Mesendoderm (in vitro differentiated cells): Measurements from ENCODE around the gene ZMAT2.

ENCODE experiments used
- DNase-seq: peaks from one replicate; pipeline ENCODE4 v3.0.0; 2013
- H2AK5ac ChIP-seq: 2 replicates; pipeline ENCODE4 v1.6.1; 2013; ENCODE audit warnings: low read length, inconsistent platforms
- H2BK120ac ChIP-seq: 2 replicates; pipeline ENCODE4 v1.6.1; 2013; ENCODE audit warnings: low read depth, mild to moderate bottlenecking, low read length, moderate library complexity, mixed read lengths
- H2BK15ac ChIP-seq: replicated peaks from 2 replicates; pipeline ENCODE4 v1.6.1; 2013; ENCODE audit warnings: low read depth, mild to moderate bottlenecking, moderate library complexity
- H2BK5ac ChIP-seq: 2 replicates; pipeline ENCODE4 v1.6.1; 2013; ENCODE audit warnings: low read length, inconsistent platforms
- H3K18ac ChIP-seq: 2 replicates; pipeline ENCODE4 v1.6.1; 2013; ENCODE audit warnings: mild to moderate bottlenecking, low read length, mixed read lengths
- H3K23ac ChIP-seq: one replicate; pipeline ENCODE4 v1.6.1; 2013; ENCODE audit warnings: low read length
- H3K27ac ChIP-seq: 2 replicates; pipeline ENCODE4 v1.5.1; 2013; ENCODE audit warnings: low read depth, mild to moderate bottlenecking, inconsistent platforms, low read length, moderate library complexity
- H3K27me3 ChIP-seq: 2 replicates; pipeline ENCODE4 v1.6.1; 2013; ENCODE audit warnings: low read length, control low read depth, mild to moderate bottlenecking, inconsistent platforms; ENCODE audit not compliant: insufficient read depth, poor library complexity
- H3K36me3 ChIP-seq: 2 replicates; pipeline ENCODE4 v1.6.1; 2013; ENCODE audit warnings: low read length, inconsistent platforms; ENCODE audit not compliant: control insufficient read depth, insufficient read depth
- H3K4ac ChIP-seq: one replicate; pipeline ENCODE4 v1.6.1; 2013; ENCODE audit warnings: low read depth, mild to moderate bottlenecking, low read length, moderate library complexity
- H3K4me1 ChIP-seq: 2 replicates; pipeline ENCODE4 v1.6.1; 2013; ENCODE audit warnings: low read depth, low read length, inconsistent platforms; ENCODE audit not compliant: control insufficient read depth
- H3K4me2 ChIP-seq: 2 replicates; pipeline ENCODE4 v1.6.1; 2013; ENCODE audit warnings: low read length
- H3K4me3 ChIP-seq: 2 replicates; pipeline ENCODE4 v1.5.1; 2013; ENCODE audit warnings: mild to moderate bottlenecking, low read length
- H3K56ac ChIP-seq: one replicate; pipeline ENCODE4 v1.6.1; 2013; ENCODE audit warnings: low read length
- H3K79me1 ChIP-seq: 2 replicates; pipeline ENCODE4 v1.6.1; 2013; ENCODE audit warnings: low read length, inconsistent platforms
- H3K79me2 ChIP-seq: 2 replicates; pipeline ENCODE4 v1.6.1; 2013; ENCODE audit warnings: mild to moderate bottlenecking, low read length; ENCODE audit not compliant: control insufficient read depth, insufficient read depth
- H3K9ac ChIP-seq: 2 replicates; pipeline ENCODE4 v1.6.1; 2013; ENCODE audit warnings: low read length, inconsistent platforms
- H4K5ac ChIP-seq: one replicate; pipeline ENCODE4 v1.6.1; 2013; ENCODE audit warnings: low read length
- H4K8ac ChIP-seq: one replicate; pipeline ENCODE4 v1.6.1; 2013; ENCODE audit warnings: low read depth, mild to moderate bottlenecking, control low read depth, low read length, moderate library complexity
- WGBS: extraction: QIAGEN DNeasy Blood & Tissue Kit; methylation state at CpG from one replicate; pipeline ENCODE4 v1.1.7; 2013; ENCODE audit warnings: low lambda C conversion rate, missing lambda C conversion rate; ENCODE audit not compliant: insufficient coverage; ENCODE audit errors: extremely low coverage; 5-methylcytosine and 5-hydroxymethylcytosine counted together

Gene ZMAT2

GRCh38 chr5:140733098-140733497 lies 32.9 kb downstream of the ZMAT2 start:
- no peak overlapping the region for H3K4ac ChIP-seq

GRCh38 chr5:140734354-140734753 lies 34.1 kb downstream of the ZMAT2 start:
- no peak overlapping the region for H3K56ac ChIP-seq
- no peak overlapping the region for H2BK120ac ChIP-seq
- no peak overlapping the region for H4K8ac ChIP-seq
- no peak overlapping the region for H2AK5ac ChIP-seq
- H3K4me2 ChIP-seq: no peak overlapping the region
- WGBS: no CpG with 5 or more reads among the region's 7 CpGs
- DNase-seq: peak; percentile 8
- H3K4me3 ChIP-seq: no peak overlapping the region
- H3K79me1 ChIP-seq: no peaks in the 10 kb centered on the region
- H3K23ac ChIP-seq: no peak overlapping the region
- no peaks in the 10 kb centered on the region for H3K27me3 ChIP-seq
- H3K4me1 ChIP-seq: no peaks in the 10 kb centered on the region
- no peak overlapping the region for H2BK5ac ChIP-seq
- H3K9ac ChIP-seq: no peak overlapping the region
- no peak overlapping the region for H3K4ac ChIP-seq
- no peak overlapping the region for H4K5ac ChIP-seq
- no peak overlapping the region for H3K27ac ChIP-seq
- no peak overlapping the region for H2BK15ac ChIP-seq
- no peaks in the 10 kb centered on the region for H3K36me3 ChIP-seq
- H3K18ac ChIP-seq: no peak overlapping the region
- no peaks in the 10 kb centered on the region for H3K79me2 ChIP-seq

More at GRCh38 chr5:140733098-140733497, 32.9 kb downstream of the ZMAT2 start:
- H3K18ac ChIP-seq: no peak overlapping the region
- no peak overlapping the region for H2BK15ac ChIP-seq
- H4K8ac ChIP-seq: no peak overlapping the region
- H4K5ac ChIP-seq: no peak overlapping the region
- H3K56ac ChIP-seq: no peak overlapping the region
- no peak overlapping the region for H3K4me2 ChIP-seq
- H3K79me2 ChIP-seq: no peaks in the 10 kb centered on the region
- H2BK120ac ChIP-seq: no peak overlapping the region
- H3K27ac ChIP-seq: no peak overlapping the region
- no peak overlapping the region for H3K9ac ChIP-seq
- no peak overlapping the region for H3K23ac ChIP-seq
- H3K36me3 ChIP-seq: no peaks in the 10 kb centered on the region
- WGBS: no CpG with 5 or more reads among the region's 4 CpGs
- H2AK5ac ChIP-seq: no peak overlapping the region
- H3K79me1 ChIP-seq: no peaks in the 10 kb centered on the region
- no peaks in the 10 kb centered on the region for H3K4me1 ChIP-seq
- no peak overlapping the region for H2BK5ac ChIP-seq
- no peaks in the 10 kb centered on the region for H3K27me3 ChIP-seq
- H3K4me3 ChIP-seq: no peak overlapping the region
- no peak for DNase-seq

- Histone ChIP-seq H3K23ac (no peak overlapping the region), H3K79me1 (no peaks in the 10 kb centered on the region), H3K27ac (no peak overlapping the region), H3K56ac (no peak overlapping the region), H4K5ac (no peak overlapping the region), H3K18ac (no peak overlapping the region), H2BK15ac (no peak overlapping the region), H3K4me3 (no peak overlapping the region), H2AK5ac (no peak overlapping the region), H3K79me2 (no peaks in the 10 kb centered on the region), H3K36me3 (no peaks in the 10 kb centered on the region), H2BK120ac (no peak overlapping the region), H2BK5ac (no peak overlapping the region), H3K4me1 (no peaks in the 10 kb centered on the region), H4K8ac (no peak overlapping the region), H3K4me2 (no peak overlapping the region), H3K9ac (no peak overlapping the region), H3K27me3 (no peaks in the 10 kb centered on the region), H3K4ac (no peak overlapping the region)
- DNase-seq: no peak
- no CpG with 5 or more reads among the region's 1 CpG for WGBS
These were observed 37.2 kb downstream of the ZMAT2 start for GRCh38 chr5:140737486-140737885.

- H3K27me3 ChIP-seq: no peaks in the 10 kb centered on the region
- H2BK5ac ChIP-seq: no peak overlapping the region
- no peak overlapping the region for H3K4ac ChIP-seq
- no peak overlapping the region for H3K23ac ChIP-seq
- no peaks in the 10 kb centered on the region for H3K79me1 ChIP-seq
- no peaks in the 10 kb centered on the region for H3K4me1 ChIP-seq
- no peak overlapping the region for H3K4me2 ChIP-seq
- H3K56ac ChIP-seq: no peak overlapping the region
- no peak overlapping the region for H2BK15ac ChIP-seq
- H4K5ac ChIP-seq: no peak overlapping the region
- H4K8ac ChIP-seq: no peak overlapping the region
- H2BK120ac ChIP-seq: no peak overlapping the region
- no peak overlapping the region for H3K27ac ChIP-seq
- H2AK5ac ChIP-seq: no peak overlapping the region
- H3K36me3 ChIP-seq: no peaks in the 10 kb centered on the region
- H3K18ac ChIP-seq: no peak overlapping the region
- H3K9ac ChIP-seq: no peak overlapping the region
- no peak overlapping the region for H3K4me3 ChIP-seq
- WGBS: no CpG with 5 or more reads among the region's 1 CpG
- no peak for DNase-seq
- no peaks in the 10 kb centered on the region for H3K79me2 ChIP-seq
These were observed 41.7 kb downstream of the ZMAT2 start for GRCh38 chr5:140741967-140742366.

- H3K4me1 ChIP-seq: no peaks in the 10 kb centered on the region
- H3K18ac ChIP-seq: no peak overlapping the region
These were observed 53.3 kb downstream of the ZMAT2 start for GRCh38 chr5:140753561-140753960.

More at GRCh38 chr5:140753561-140753960, 53.3 kb downstream of the ZMAT2 start:
- H3K36me3 ChIP-seq: no peaks in the 10 kb centered on the region
- no peak overlapping the region for H3K23ac ChIP-seq
- no peak overlapping the region for H3K9ac ChIP-seq
- H2BK15ac ChIP-seq: no peak overlapping the region
- no peaks in the 10 kb centered on the region for H3K27me3 ChIP-seq
- no peak overlapping the region for H3K4ac ChIP-seq
- H2AK5ac ChIP-seq: no peak overlapping the region
- H3K79me1 ChIP-seq: no peaks in the 10 kb centered on the region
- no peak overlapping the region for H4K8ac ChIP-seq
- no peak for DNase-seq
- no peak overlapping the region for H3K56ac ChIP-seq
- no peak overlapping the region for H3K4me2 ChIP-seq
- H2BK120ac ChIP-seq: no peak overlapping the region
- no peaks in the 10 kb centered on the region for H3K79me2 ChIP-seq
- no CpG with 5 or more reads among the region's 5 CpGs for WGBS
- H2BK5ac ChIP-seq: no peak overlapping the region
- H4K5ac ChIP-seq: no peak overlapping the region
- H3K4me3 ChIP-seq: no peak overlapping the region
- no peak overlapping the region for H3K27ac ChIP-seq
